ENCODE measurements around the gene CHAC2. TPM values are rescaled to one million over a fixed set of nuclear protein-coding genes. Genes with fewer than 3 reads are reported as not detected.

The CHAC2 gene
- total and polyA plus RNA-seq, 2 of the 4 experiments (the other 2 are of a cell fraction): 2.4 to 3.9 TPM

- no peaks in the 10 kb centered on the region for H3K4me1 ChIP-seq (ENCODE audit: control insufficient read depth, insufficient read depth, low read length)
- no peak for TF ChIP-seq FOS (IDR thresholded peaks at IDR 0.05; ENCODE audit: low read depth, low read length)
- no peak for TF ChIP-seq POLR2A (IDR thresholded peaks at IDR 0.05; ENCODE audit: low read depth, low read length)
- no peak for TF ChIP-seq BHLHE40 (IDR thresholded peaks at IDR 0.05; ENCODE audit: low read depth, low read length)
- no peak for TF ChIP-seq NFE2L2 (IDR thresholded peaks at IDR 0.05; ENCODE audit: low read depth, low read length)
- TF ChIP-seq, protein P1, sequence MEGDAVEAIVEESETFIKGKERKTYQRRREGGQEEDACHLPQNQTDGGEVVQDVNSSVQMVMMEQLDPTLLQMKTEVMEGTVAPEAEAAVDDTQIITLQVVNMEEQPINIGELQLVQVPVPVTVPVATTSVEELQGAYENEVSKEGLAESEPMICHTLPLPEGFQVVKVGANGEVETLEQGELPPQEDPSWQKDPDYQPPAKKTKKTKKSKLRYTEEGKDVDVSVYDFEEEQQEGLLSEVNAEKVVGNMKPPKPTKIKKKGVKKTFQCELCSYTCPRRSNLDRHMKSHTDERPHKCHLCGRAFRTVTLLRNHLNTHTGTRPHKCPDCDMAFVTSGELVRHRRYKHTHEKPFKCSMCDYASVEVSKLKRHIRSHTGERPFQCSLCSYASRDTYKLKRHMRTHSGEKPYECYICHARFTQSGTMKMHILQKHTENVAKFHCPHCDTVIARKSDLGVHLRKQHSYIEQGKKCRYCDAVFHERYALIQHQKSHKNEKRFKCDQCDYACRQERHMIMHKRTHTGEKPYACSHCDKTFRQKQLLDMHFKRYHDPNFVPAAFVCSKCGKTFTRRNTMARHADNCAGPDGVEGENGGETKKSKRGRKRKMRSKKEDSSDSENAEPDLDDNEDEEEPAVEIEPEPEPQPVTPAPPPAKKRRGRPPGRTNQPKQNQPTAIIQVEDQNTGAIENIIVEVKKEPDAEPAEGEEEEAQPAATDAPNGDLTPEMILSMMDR (conservative IDR thresholded peaks at IDR 0.05; ENCODE audit: low read depth, low read length): no peak
- peak; percentile 64; the same call in 1 of the 2 replicates for TF ChIP-seq CEBPB (IDR thresholded peaks at IDR 0.05; ENCODE audit: low read depth, low read length)
- no peak for TF ChIP-seq SMC3 (IDR thresholded peaks at IDR 0.05; ENCODE audit: low read depth, low read length)
- no peak overlapping the region for H3K27ac ChIP-seq (ENCODE audit: insufficient read depth, low read length)
- H4K5ac ChIP-seq (ENCODE audit: low read depth, low read length): no peak overlapping the region
- no peak overlapping the region for H2AK9ac ChIP-seq (replicated peaks; ENCODE audit: low read depth, low read length, poor library complexity)
- no peaks in the 10 kb centered on the region for H3K9me1 ChIP-seq (ENCODE audit: insufficient read depth, low read length)
- in situ Hi-C loops (cut with MboI; ENCODE audit: low sequenced_read_pairs) (no loop called here), dilution Hi-C loops (cut with HindIII; ENCODE audit: low sequenced_read_pairs, unreplicated experiment) (no loop called here), intact Hi-C loops (cut with micrococcal nuclease) (no loop called here)
- peaks cover 8 to 12% of the 10 kb centered on the region in 2 experiments for H3K79me1 ChIP-seq (ENCODE audit: low read depth in 1 of 2, low read length in 2 of 2)
- H2BK5ac ChIP-seq (ENCODE audit: low read depth, low read length, poor library complexity, severe bottlenecking): no peak overlapping the region
- H2BK20ac ChIP-seq (ENCODE audit: low read depth, low read length): no peak overlapping the region
- H2AFZ ChIP-seq (replicated peaks; ENCODE audit: low read length, poor library complexity): no peak overlapping the region
- no peaks in the 10 kb centered on the region for H3K9me3 ChIP-seq (ENCODE audit: control insufficient read depth, insufficient read depth, low read length)
- WGBS, 2 experiments (ENCODE audit: extremely low coverage in 2 of 2, insufficient read length in 1 of 2): no CpG with 5 or more reads among the region's 2 CpGs
- H3K56ac ChIP-seq (ENCODE audit: extremely low read depth, insufficient read depth, low read length): no peak overlapping the region
- no peaks in the 10 kb centered on the region for H4K20me1 ChIP-seq (ENCODE audit: insufficient read depth, low read length)
- DNase-seq: peak; percentile 41
- no peak overlapping the region for H3K23ac ChIP-seq (ENCODE audit: low read depth, low read length)
- H2BK120ac ChIP-seq (ENCODE audit: low read depth, low read length): no peak overlapping the region
- H3K14ac ChIP-seq (replicated peaks; ENCODE audit: low read depth, low read length): no peak overlapping the region
- no peak overlapping the region for H4K91ac ChIP-seq (ENCODE audit: insufficient read depth, low read depth, low read length)
- POLR2A ChIA-PET (ENCODE audit: unreplicated experiment): no interaction called here
- ATAC-seq (ENCODE audit: low read depth): no peak
- H3K4me2 ChIP-seq (ENCODE audit: low read depth, low read length): no peak overlapping the region
- H2BK15ac ChIP-seq (ENCODE audit: low read depth, low read length): no peak overlapping the region
- CTCF ChIA-PET: no interaction called here
- no peaks in the 10 kb centered on the region for H3K36me3 ChIP-seq (ENCODE audit: control insufficient read depth, insufficient read depth, low read length)
- H3K9ac ChIP-seq (ENCODE audit: low read depth, low read length): no peak overlapping the region
- no peak overlapping the region for H3K4me3 ChIP-seq (ENCODE audit: insufficient read depth, low read depth, low read length)
- H2AK5ac ChIP-seq (ENCODE audit: low read depth, low read length): no peak overlapping the region
- H3K4ac ChIP-seq (ENCODE audit: low read depth, low read length): no peak overlapping the region
- no peaks in the 10 kb centered on the region for H3K27me3 ChIP-seq (ENCODE audit: control insufficient read depth, insufficient read depth, low read length)
- BruUV-seq (replicated peaks): no TSS peak
- no peak overlapping the region for H3K18ac ChIP-seq (ENCODE audit: low read depth, low read length)
- H4K8ac ChIP-seq (ENCODE audit: low read depth in 2 of 2, low read length in 2 of 2): no peak overlapping the region
Measured at GRCh38 chr2:53724536-53724935, 43.1 kb upstream of the CHAC2 start.

Data from IMR-90 (cell line).